WTC11 (cell line): Measurements from ENCODE around the gene CALCR.

Source experiments
- ARID4B ChIP-seq: sonication (generic); formaldehyde crosslinking; IDR thresholded peaks from 2 replicates; pipeline ENCODE4 v1.8.0; 2023; ENCODE audit warnings: missing genetic modification reagents, mild to moderate bottlenecking, borderline replicate concordance
- ATF3 ChIP-seq: sonication (generic); formaldehyde crosslinking; conservative IDR thresholded peaks from 2 replicates; pipeline ENCODE4 v1.8.1; 2022; ENCODE audit warnings: mild to moderate bottlenecking, missing genetic modification reagents
- CREM ChIP-seq: sonication (generic); formaldehyde crosslinking; IDR thresholded peaks from 2 replicates; pipeline ENCODE4 v1.8.1; 2022; ENCODE audit warnings: mild to moderate bottlenecking, missing genetic modification reagents, moderate library complexity
- CTCF ChIP-seq: fragments of 200-600 bp; IDR thresholded peaks from 2 replicates; pipeline ENCODE4 v1.8.0; 2022; ENCODE audit warnings: antibody characterized with exemption
- FOXJ3 ChIP-seq: sonication (generic); formaldehyde crosslinking; IDR thresholded peaks from 2 replicates; pipeline ENCODE4 v1.9.0; 2021; ENCODE audit warnings: missing genetic modification reagents, mild to moderate bottlenecking, borderline replicate concordance
- MAX ChIP-seq: sonication (generic); formaldehyde crosslinking; IDR thresholded peaks from 2 replicates; pipeline ENCODE4 v1.8.0; 2022; ENCODE audit warnings: mild to moderate bottlenecking, missing genetic modification reagents
- NFE2L1 ChIP-seq: sonication (generic); formaldehyde crosslinking; IDR thresholded peaks from 2 replicates; pipeline ENCODE4 v1.8.1; 2023; ENCODE audit warnings: missing genetic modification reagents
- NFYB ChIP-seq: sonication (generic); formaldehyde crosslinking; conservative IDR thresholded peaks from 2 replicates; pipeline ENCODE4 v1.8.0; 2022; ENCODE audit warnings: low read depth, missing genetic modification reagents
- STAT6 ChIP-seq: sonication (generic); formaldehyde crosslinking; conservative IDR thresholded peaks from 2 replicates; pipeline ENCODE4 v1.8.1; 2023; ENCODE audit warnings: mild to moderate bottlenecking, low read depth, missing genetic modification reagents, moderate library complexity
- ZNF121 ChIP-seq: sonication (generic); formaldehyde crosslinking; IDR thresholded peaks from 2 replicates; pipeline ENCODE4 v1.8.0; 2023; ENCODE audit warnings: missing genetic modification reagents

GRCh38 chr7:93378131-93378760 lies 196.3 kb downstream of the CALCR start:
- no peak for TF ChIP-seq STAT6
- TF ChIP-seq CTCF, result no peak
- no peak for TF ChIP-seq ARID4B (CRISPR knock-in tag)
- no peak for TF ChIP-seq ATF3 (CRISPR knock-in tag)
- TF ChIP-seq CREM, result no peak
- TF ChIP-seq NFE2L1 (CRISPR knock-in tag), result no peak
- TF ChIP-seq FOXJ3, result no peak
- TF ChIP-seq ZNF121 (CRISPR knock-in tag), result no peak
- no peak for TF ChIP-seq MAX
- no peak for TF ChIP-seq NFYB (CRISPR knock-in tag)
